Cardiac septum (tissue), 1 donor: ENCODE data around the gene ATP6V0A1. TPM values are rescaled to one million over a fixed set of nuclear protein-coding genes. Genes with fewer than 3 reads are reported as not detected.
"Not testable (repeated sequence)": the region's sequence is repeated elsewhere in the genome, so short reads cannot be mapped to it uniquely, and the experiment has no call there.

Experiments
- DNase-seq: peaks from one replicate; pipeline ENCODE4 v3.0.0-alpha.2; 2020; ENCODE audit warnings: low spot score
- intact Hi-C: fragments of 100-400 bp; cut with DNase I; formaldehyde crosslinking; loops from one replicate; pipeline ENCODE4 v1.14.0; 2022
- total RNA-seq: library from RNA; stranded (reverse); fragmentation: NEBNext Ultra II Directional; extraction: Animal tissue kit (Norgen Biotek cat#: 25700); gene quantifications from one replicate; pipeline ENCODE4 v1.2.1, GENCODE V29; 2021
- donor health status: DM: no; HTN: no; CAD: no.

Gene ATP6V0A1
- total RNA-seq, 1 donor from 2014 or later = 40.3 TPM

DNA sequence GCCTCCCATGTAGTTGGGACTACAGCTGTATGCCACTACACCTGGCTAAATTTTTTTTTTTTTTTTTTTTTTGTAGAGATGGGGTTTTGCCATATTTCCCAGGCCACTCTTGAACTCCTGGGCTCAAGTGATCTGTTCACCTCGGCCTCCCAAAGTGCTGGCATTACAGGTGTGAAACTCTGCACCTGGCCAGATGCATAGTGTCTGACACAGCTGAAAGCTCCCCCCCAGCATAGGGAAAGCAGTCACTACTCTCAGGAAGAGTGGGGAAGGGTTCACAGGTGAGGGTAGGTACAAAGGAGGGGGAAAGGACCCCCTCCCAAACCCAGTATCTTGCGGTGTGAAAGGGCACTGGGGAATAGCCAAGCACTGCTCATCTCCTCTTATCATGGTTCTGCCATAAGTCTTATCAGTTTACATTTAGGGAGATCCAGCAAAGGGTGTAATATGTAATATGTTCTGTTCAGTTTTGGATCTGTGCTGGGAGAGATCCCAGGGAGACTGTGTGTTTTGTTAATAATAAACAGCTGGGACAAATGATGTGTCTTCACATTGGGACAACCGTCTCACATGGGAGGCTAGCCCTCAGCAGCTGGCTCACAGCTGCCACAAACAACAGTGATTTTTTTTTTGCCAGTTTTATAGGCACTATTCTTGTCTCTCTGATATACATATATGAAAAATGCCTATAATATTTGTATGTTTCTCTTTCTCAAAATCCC, 28.8 kb upstream of the ATP6V0A1 start:
- no peak for DNase-seq
- intact Hi-C loops = no loop called here

DNA sequence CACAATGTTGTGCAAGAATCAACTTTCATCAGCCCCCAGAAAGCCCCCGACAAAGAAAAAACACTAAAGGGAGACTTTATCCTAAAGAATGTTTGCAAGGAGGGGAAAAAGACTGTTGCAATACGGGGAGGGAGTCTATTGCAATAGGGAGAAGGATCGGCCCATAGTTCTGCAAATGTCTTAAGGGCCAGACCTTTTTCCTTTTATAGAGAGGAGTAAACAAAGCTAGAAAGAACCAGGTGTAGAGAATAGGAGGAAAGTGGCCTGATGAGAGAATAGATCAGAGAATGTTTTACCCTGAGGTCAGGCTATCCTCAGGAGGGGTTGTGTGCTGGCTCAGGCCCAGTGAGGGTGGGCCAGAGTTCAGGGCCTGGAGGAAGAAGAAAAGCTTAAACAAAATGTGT, 26.9 kb upstream of the ATP6V0A1 start:
- DNase-seq = no peak
- intact Hi-C loops = no loop called here

DNA sequence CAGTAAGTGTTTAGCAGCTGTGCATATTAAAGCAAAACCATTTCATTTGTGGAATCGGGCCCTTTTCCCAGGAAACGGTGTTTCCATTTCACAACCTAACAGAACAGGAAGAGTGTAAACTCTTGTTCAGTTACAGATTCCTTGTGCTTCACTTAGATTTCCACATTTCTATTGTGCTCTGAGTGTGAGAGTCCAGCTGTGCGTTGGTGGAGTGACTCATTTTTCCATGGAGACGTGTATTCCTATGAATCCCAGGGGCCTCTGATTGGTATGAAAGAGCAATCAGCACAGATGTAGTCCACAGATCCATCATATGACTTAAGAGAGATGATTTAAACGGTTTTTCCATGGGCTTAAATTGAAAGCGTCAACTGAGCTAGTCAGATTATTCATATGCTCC, 22.3 kb upstream of the ATP6V0A1 start:
- DNase-seq = no peak
- intact Hi-C loops = loop anchor here (1.0 to 2.0 kb wide), 2 partner anchors 21 to 82 kb away; no protein-coding TSS in a partner anchor

DNA sequence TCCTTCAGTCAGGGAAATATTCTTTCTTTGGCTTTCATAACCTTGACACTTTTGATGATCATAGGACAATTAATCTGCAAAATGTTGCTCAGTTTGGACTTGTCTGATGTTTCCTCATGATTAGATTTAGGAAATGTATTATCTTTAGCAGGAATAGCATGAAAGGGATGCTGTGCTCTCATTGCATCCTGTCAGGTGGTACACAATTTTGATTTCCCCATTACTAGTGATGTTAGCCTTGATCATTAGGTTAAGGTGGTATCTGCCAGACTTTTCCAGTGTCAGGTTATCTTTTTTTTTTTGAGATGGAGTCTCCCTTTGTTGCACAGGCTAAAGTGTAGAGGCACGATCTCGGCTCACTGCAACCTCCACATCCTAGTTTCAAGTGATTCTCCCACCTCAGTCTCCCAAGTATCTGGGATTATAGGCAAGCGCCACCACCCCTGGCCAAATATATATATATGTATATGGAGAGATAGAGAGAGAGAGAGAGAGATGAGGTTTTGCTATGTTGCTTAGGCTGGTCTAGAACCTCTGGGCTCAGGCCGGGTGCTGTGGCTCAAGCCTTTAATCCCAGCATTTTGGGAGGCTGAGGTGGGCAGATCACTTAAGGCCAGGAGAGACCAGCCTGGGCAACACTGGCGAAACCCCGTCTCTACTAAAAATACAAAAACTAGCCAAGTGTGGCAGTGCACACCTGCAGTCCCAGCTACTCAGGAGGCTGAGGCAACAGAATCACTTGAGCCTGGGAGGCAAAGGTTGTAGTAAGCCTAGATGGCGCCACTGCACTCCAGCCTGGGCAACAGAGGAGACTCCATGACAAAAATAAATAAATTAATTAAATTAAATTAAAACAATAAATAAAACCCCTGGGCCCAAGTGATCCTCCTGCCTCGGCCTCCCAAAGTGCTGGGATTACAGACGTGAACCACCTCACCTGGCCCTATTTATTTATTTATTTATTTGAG, 19.8 kb upstream of the ATP6V0A1 start:
- no peak for DNase-seq

DNA sequence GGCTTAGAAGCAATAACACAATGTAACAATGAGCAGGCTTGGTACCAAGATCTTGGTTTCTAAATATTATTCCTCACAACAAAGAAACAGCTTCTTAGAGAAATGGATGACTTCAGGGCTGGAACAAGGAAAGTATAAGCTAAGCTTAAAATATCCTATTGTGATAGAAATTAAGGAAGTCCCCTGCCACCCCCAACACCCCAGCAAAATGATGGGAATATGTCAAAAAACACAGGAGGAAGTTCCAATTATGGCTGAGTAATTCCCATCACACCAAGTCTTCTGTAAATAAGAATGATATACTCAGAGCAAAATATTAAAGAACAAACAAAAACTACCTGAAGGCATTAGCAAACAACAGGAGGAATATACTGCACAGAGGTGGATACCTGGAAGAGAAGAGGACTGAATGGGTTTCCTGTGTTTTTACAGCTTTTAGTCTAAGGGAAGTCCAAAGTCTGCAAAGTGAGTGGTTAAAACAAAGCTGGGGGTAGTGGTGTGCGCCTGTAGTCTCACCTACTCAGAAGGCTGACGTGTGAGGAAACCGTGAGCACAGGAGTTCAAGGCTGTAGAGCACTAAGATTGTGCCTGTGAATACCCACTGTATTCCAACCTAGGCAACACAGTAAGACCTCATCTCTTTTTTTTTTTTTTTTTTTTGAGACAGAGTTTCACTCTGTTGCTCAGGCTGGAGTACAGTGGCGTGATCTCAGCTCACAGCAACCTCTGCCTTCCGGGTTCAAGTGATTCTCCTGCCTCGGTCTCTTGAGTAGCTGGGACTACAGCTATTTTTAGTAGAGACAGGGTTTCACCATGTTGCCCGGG, 17.1 kb upstream of the ATP6V0A1 start:
- DNase-seq = no peak
- intact Hi-C loops = no loop called here

More for the DNA sequence above, 19.8 kb upstream of the ATP6V0A1 start:
- intact Hi-C loops = no loop called here

DNA sequence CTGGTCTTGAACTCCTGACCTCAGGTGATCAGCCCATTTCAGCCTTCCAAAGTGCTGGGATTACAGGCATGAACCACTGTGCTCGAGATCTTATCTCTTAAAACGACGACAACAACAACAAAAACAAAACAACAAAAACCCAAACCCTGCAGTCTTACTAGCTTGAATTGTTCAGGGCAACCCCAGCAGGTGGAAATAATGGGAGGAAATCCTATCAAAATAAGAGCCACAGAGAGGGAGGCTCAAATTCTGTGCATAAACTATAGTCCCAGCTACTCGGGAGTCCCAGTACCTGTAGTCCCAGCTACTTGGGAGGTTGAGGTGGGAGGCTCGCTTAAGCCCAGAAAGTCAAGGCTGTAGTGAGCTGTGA, 16.5 kb upstream of the ATP6V0A1 start:
- no peak for DNase-seq
- intact Hi-C loops = no loop called here

DNA sequence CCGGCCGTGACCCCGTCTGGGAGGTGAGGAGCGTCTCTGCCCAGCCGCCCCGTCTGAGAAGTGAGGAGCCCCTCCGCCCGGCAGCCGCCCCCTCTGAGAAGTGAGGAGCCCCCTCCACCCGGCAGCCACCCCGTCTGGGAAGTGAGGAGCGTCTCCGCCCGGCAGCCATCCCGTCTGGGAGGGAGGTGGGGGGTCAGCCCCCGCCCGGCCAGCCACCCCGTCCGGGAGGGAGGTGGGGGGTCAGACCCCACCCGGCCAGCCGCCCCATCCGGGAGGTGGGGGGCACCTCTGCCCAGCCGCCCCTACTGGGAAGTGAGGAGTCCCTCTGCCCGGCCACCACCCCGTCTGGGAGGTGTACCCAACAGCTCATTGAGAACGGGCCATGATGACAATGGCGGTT, 9.5 kb upstream of the ATP6V0A1 start:
- DNase-seq, intact Hi-C loops: not testable (repeated sequence)

DNA sequence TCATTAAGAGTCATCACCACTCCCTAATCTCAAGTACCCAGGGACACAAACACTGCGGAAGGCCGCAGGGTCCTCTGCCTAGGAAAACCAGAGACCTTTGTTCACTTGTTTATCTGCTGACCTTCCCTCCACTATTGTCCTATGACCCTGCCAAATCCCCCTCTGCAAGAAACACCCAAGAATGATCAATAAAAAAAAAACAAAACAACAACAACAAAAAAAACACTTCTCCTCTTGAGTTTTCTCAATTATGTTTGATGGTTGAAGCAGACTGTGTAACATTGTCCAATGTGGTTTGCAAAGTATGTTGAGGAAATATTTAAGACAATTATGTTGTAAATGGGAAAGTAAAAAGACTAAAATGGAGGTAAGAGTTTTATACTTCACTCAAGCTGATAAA, 8.8 kb upstream of the ATP6V0A1 start:
- DNase-seq, intact Hi-C loops: not testable (repeated sequence)

DNA sequence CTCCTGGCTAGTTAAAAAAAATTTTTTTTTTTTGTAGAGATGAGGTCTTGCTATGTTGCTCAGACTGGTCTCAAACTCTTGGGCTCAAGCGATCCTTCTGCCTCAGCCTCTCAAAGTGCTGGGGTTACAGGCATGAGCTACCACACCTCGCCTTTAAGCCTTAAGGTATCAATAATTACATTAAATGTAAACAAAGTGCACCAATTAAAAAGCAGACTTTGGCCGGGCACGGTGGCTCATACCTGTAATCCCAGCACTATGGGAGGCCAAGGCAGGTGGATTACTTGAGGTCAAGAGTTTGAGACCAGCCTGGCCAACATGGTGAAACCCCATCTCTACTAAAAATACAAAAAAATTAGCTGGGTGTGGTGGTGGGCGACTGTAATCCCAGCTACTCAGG, 7.4 kb upstream of the ATP6V0A1 start:
- intact Hi-C loops, DNase-seq: not testable (repeated sequence)

DNA sequence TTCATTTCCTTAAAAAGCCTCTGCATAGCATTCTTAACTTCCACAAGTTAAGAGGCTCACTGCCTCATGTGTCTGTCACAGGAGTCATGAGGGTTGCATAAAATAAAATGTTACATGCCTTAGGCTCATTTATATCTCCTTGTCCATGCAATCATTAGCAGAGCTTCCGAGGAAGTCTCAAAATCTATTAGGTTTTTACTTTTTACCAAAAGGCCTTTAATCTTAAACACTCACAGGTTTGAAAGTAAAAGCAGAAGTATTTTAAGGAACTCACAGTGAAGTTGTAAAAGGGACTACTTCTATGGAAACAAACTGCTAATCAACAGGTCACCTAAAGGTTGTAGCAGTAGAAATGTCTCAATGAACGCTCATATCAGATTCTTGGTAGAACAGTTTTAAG, 5.2 kb upstream of the ATP6V0A1 start:
- intact Hi-C loops = no loop called here
- no peak for DNase-seq

DNA sequence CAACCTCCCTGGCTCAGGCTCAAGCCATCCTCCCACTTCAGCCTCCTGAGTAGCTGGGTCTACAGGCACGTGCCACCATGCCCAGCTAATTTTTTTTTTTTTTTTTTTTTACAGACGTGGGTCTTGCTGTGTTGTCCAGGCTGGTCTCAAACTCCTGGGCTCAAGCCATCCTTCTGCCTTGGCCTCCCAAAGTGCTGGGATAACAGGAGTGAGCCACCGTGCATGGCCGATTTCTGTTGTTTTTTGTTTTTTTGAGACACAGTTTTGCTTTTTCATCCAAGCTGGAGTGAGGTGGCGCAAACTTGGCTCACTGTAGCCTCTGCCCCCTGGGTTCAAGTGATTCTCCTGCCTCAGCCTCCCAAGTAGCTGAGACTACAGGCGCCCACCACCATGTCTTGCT, 3.7 kb upstream of the ATP6V0A1 start:
- intact Hi-C loops = loop anchor here (5.0 kb wide), 1 partner anchor 33 kb away; the partner anchor contains the start of gene CAVIN1

DNA sequence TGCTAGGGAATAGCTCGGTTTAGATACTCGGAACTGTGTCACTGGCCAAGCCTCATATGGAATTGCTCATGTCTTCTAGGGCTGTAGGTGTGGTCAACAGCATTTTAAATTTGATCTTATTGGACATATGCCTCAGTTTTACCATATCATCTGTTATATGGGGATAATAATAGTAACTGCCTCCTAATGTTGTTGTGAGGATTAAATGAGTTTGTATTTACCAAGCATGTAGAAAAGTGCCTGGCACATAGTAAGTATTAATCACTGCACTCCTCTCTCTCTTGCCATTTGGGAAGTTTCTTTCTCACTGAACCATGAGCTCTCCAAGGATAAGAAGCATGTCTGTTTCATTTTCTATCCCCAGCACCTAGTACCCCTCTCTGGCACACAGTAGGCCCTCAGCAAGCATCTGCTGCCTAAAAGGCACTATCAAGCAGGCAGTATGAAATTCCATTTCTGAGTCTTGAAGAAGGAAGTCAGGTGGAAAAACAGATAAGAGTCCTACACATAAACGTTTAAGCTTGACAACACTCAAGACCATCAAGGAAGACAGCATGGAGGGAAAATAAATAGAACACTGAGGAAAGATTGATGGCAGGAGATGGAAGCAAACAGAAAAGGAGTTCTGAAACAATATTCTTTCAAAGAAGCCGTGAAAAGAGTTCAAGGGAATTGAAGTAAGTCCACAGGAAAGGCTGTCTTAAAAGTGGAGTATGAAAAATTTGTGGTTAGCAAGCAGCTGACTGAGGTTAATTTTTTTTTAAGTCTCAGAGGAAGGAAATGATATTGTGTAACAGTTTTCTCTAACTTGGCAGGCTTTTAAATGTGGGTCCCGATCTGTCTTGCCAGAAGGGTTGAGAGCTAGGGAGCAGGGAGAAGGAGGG, 2.2 kb upstream of the ATP6V0A1 start:
- intact Hi-C loops = loop anchor here (1.0 to 5.0 kb wide), 2 partner anchors 20 to 34 kb away; partner anchors contain the start of gene CAVIN1
- DNase-seq = no peak

More for the DNA sequence above, 3.7 kb upstream of the ATP6V0A1 start:
- DNase-seq = not testable (repeated sequence)

DNA sequence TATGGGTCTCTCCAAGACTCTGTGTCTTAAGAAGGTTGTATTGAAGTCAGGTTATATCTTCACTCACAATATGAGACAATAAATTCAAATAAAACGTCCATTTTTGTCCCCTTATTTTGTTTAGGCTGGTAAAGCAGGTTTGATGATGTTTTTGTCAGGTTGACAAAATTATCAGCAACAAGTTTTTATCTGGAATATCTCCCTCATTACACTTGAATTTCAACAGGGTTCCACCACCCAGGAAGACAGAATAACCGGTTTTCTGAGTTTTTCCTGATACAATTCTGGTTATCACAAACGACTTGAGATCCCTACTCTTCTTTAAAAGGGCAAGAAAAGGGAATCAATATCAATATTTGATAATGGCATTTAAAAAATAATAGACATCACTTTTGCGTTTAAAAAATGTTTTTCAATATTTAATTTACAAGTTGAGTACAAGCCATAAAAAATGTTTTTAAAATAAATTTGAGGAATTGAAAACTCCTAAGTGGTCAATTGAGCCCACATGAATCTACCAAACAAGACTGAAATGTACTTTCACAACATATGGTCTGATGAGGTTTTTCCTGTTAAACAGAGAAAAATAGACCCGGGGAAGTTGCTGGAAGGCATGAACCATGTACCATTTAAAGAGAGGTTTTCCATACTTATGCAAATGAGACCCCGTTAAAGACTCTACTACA, 1.4 kb upstream of the ATP6V0A1 start:
- intact Hi-C loops = loop anchor here (1.0 to 5.0 kb wide), 2 partner anchors 21 to 35 kb away; partner anchors contain the start of gene CAVIN1
- DNase-seq = no peak

DNA sequence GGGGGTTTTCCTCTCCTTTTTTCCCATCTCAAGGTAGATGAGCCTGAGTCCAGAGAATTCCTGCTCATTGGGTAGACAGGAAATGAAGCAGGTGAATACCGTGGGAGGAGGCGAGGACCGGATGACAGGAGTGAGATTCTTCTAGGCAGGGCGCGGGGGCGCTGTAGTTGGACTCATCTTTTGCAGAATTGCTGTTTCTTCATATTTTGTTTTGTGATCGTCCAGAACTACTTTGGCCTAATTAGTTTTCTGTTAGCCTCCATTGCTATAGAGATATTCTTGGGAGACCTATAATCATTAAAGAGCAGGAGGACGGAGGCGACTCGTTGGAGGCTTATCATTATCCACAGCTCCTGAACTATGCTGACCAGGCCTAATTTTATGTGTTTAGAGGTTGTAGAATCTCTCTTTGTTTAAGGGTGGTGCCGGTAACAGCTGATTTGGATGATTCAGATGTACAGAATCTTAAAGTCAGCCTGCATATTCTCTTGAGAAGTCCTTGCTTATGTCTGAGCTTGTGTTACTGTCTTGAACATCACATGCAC, 650 bp downstream of the ATP6V0A1 start:
- intact Hi-C loops = loop anchor here (2.0 to 5.0 kb wide), 2 partner anchors 37 to 59 kb away; partner anchors contain the start of gene CAVIN1
- peak; percentile 77 for DNase-seq

DNA sequence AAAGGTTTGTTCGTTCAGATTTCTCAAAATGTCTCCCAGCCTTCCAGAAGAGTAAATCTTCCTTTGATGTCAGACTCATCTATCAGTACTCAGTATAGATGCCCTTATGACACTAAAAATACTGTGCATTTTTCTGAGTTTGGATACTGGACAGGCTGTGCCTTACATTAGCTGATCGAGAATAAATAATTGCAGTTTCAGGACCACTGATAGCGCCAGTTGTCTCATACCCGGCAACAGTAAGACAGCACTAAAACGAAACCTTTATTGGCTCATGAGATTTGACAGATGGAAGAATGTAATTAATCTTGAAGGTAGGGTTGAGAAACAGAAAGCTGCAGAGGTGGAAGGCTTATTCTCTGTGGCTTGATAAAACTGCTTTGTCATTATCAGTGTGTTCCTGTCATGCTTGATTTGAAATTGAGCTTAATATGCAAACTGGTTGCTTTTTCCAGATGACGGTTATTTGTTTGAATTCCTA, 1.2 kb downstream of the ATP6V0A1 start:
- intact Hi-C loops = loop anchor here (2.0 to 5.0 kb wide), 2 partner anchors 38 to 59 kb away; partner anchors contain the start of gene CAVIN1
- DNase-seq = no peak

DNA sequence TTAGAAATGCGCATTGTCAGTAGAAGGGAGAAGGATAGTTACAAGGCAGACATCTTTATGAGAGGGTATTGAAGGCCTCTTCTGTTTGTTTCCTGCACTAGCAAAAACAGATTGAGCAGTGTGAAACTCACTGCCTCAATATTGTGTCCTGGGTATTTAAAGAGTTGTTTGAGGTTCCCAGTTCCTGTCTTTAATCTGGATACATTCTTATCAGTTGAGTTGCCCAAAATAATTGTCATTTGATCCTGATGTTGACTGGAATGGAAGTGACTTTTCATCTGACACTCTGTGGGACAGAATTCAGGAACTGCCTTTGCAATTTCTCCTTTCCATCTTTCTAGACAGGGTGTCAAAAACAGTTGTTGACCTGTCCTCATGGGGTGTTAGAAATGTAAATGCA, 1.7 kb downstream of the ATP6V0A1 start:
- no peak for DNase-seq
- intact Hi-C loops = no loop called here

DNA sequence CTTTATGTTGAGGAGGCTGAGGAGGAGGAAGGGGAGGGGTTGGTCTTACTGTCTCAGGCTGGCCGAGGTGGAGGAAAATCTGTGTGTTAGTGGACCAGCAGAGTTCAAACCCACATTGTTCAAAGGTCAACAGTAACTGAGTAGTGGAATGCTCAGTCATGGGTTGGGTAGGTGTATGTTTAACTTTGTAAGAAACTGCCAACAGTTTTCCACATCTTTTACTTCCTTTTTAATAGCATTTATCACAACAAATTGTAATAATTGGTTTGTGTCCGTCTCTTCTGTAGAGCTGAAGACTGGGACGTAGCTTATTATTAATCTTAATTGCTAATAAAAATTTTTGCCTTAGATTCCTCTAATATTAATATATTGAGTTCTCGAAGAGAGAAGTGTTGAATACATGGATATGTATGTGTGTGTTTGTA, 5.3 kb downstream of the ATP6V0A1 start:
- no peak for DNase-seq
- intact Hi-C loops = no loop called here
